Adipocyte (in vitro differentiated cells): ENCODE data around the gene MED28.

Source experiments
- DNase-seq: peaks from one replicate; pipeline ENCODE4 v3.0.0-alpha.2; 2015; ENCODE audit warnings: low read depth
- H3K27me3 ChIP-seq: replicated peaks from 2 replicates; pipeline ENCODE4 v1.7.0; 2013; ENCODE audit warnings: mild to moderate bottlenecking, low read length, moderate library complexity; ENCODE audit not compliant: control insufficient read depth, insufficient read depth
- H3K36me3 ChIP-seq: 2 replicates; pipeline ENCODE4 v1.7.0; 2013; ENCODE audit warnings: low read length, mild to moderate bottlenecking, moderate library complexity; ENCODE audit not compliant: control insufficient read depth, insufficient read depth, severe bottlenecking
- H3K4me1 ChIP-seq: 2 replicates; pipeline ENCODE4 v1.7.0; 2013; ENCODE audit warnings: mild to moderate bottlenecking, low read length, moderate library complexity; ENCODE audit not compliant: control insufficient read depth, insufficient read depth
- H3K4me3 ChIP-seq: 2 replicates; pipeline ENCODE4 v1.7.0; 2013; ENCODE audit warnings: mild to moderate bottlenecking, low read length, moderate library complexity
- H3K9ac ChIP-seq: 2 replicates; pipeline ENCODE4 v1.7.0; 2013; ENCODE audit warnings: mild to moderate bottlenecking, low read length, moderate library complexity
- H3K9me3 ChIP-seq: 2 replicates; pipeline ENCODE4 v1.7.0; 2013; ENCODE audit warnings: mild to moderate bottlenecking, low read length, moderate library complexity; ENCODE audit not compliant: control insufficient read depth

MED28 gene

DNA sequence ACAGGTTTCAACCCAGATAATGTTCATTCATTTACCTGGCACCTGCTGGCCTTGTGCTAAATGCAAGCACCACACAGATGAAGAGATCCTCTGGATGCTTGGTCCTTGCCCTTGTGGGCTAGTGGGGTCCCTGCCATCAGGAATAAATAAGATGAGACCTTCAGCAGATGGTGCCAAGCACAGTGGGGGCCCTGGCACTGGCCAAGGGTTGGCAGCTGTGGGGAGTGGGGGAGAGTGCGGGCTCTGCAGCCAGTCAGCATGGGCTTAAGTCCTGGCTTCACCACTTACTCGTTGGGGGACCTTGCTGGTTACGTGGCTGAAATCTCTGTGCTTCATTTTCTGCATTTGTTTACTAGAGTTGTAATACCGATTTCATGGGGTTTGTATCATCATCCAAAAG lies 30.5 kb upstream of the MED28 start:
- H3K27me3 ChIP-seq: no peaks in the 10 kb centered on the region
- H3K4me1 ChIP-seq: peaks cover 19% of the 10 kb centered on the region
- H3K9ac ChIP-seq: no peak overlapping the region
- H3K4me3 ChIP-seq: no peak overlapping the region
- peaks cover 92% of the 10 kb centered on the region for H3K36me3 ChIP-seq
- H3K9me3 ChIP-seq: no peaks in the 10 kb centered on the region
- no peak for DNase-seq

DNA sequence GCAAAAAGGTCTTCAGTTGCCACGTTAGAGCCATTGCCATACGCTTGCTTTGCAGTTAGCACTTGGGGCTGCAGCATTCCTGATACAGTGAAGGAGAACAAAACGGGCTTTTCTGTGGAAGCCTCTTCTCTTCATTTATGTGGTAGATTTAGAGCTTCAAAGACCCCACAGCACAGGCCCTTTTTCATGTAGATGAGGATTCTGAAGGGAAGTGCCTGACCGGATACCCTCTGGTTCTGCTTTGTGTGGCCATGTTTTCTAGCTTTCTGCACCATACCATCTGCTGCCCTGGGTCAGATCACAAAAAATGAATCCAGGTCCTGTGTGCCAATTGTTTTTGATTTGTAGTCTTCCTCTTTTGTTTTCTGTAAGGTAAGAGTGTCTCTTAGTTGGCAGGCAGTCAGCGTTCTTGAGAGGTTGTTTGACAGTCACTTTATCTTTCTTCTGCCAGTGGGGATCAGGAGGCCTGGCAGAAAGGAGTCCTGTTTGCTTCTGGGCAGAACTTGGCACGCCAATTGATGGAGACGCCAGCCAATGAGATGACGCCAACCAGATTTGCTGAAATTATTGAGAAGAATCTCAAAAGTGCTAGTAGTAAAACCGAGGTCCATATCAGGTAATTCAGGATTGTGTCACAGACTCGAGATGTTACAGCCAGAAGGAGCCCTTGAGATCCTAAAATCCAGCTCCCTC lies 29.8 kb upstream of the MED28 start:
- no peak overlapping the region for H3K4me3 ChIP-seq
- no peaks in the 10 kb centered on the region for H3K9me3 ChIP-seq
- H3K4me1 ChIP-seq: peaks cover 14% of the 10 kb centered on the region
- no peaks in the 10 kb centered on the region for H3K27me3 ChIP-seq
- peaks cover 94% of the 10 kb centered on the region for H3K36me3 ChIP-seq
- DNase-seq: no peak
- H3K9ac ChIP-seq: no peak overlapping the region

GRCh38 chr4:17587094-17587822 lies 27.2 kb upstream of the MED28 start:
- peaks cover 92% of the 10 kb centered on the region for H3K36me3 ChIP-seq
- no peak for DNase-seq

GRCh38 chr4:17589355-17589754 lies 25.1 kb upstream of the MED28 start:
- Histone ChIP-seq H3K4me1 (no peaks in the 10 kb centered on the region), H3K9me3 (no peaks in the 10 kb centered on the region), H3K27me3 (no peaks in the 10 kb centered on the region), H3K9ac (no peak overlapping the region), H3K36me3 (peaks cover 92% of the 10 kb centered on the region), H3K4me3 (no peak overlapping the region)
- DNase-seq: no peak

More at GRCh38 chr4:17587094-17587822, 27.2 kb upstream of the MED28 start:
- H3K27me3 ChIP-seq: no peaks in the 10 kb centered on the region
- H3K9ac ChIP-seq: no peak overlapping the region
- no peak overlapping the region for H3K4me3 ChIP-seq
- H3K9me3 ChIP-seq: no peaks in the 10 kb centered on the region
- H3K4me1 ChIP-seq: no peaks in the 10 kb centered on the region

- H3K4me3 ChIP-seq: no peak overlapping the region
- H3K36me3 ChIP-seq: peaks cover 88% of the 10 kb centered on the region
- no peak for DNase-seq
- no peak overlapping the region for H3K9ac ChIP-seq
- peaks cover 4% of the 10 kb centered on the region for H3K4me1 ChIP-seq
- H3K9me3 ChIP-seq: no peaks in the 10 kb centered on the region
- H3K27me3 ChIP-seq: no peaks in the 10 kb centered on the region
These were observed 18.9 kb upstream of the MED28 start for GRCh38 chr4:17595471-17596005.

GRCh38 chr4:17597517-17597916 lies 16.9 kb upstream of the MED28 start:
- Histone ChIP-seq H3K36me3 (peaks cover 92% of the 10 kb centered on the region), H3K4me3 (no peak overlapping the region), H3K9ac (no peak overlapping the region), H3K9me3 (no peaks in the 10 kb centered on the region), H3K4me1 (peaks cover 4% of the 10 kb centered on the region), H3K27me3 (no peaks in the 10 kb centered on the region)
- DNase-seq: no peak

DNA sequence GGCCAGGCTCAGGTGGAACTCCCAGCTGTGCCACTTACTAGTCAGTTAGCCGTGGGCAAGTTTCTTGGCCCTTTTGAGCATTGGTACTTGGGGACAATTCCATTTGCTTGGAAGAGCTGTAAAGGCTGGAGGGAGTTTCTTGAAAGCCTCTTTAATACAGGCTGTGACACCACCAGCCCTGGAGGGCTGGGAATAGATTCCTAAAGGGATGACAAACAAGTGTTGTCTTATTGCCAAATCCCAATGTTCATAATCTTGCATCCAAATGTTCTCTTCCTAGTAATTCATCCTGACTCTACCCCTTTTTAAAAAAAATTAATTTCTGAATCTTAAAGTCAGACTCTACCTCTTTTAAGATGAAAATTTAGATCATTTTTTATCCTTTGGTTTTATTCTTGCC lies 14.6 kb upstream of the MED28 start:
- no peaks in the 10 kb centered on the region for H3K9me3 ChIP-seq
- no peaks in the 10 kb centered on the region for H3K27me3 ChIP-seq
- H3K9ac ChIP-seq: no peak overlapping the region
- H3K36me3 ChIP-seq: peaks cover 76% of the 10 kb centered on the region
- peaks cover 4% of the 10 kb centered on the region for H3K4me1 ChIP-seq
- H3K4me3 ChIP-seq: no peak overlapping the region
- no peak for DNase-seq

DNA sequence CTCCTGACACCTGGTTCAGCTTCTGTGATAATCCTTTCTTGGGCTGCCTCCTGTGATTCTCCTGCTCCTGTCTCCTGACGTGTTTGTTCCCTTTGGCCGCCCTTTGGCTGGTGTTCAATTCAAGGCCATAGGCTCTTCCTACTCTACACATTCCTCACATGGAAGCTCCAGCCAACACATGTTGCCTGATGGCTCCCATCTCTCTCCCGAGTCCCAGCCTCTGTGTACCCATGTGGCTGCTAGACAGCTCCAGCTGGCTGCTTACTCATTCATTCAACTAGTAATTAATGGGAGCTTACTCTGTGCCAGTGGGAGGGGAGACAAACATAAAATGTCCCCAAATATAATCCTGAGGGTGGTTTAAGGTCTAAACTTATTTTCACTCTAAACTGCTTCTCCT lies 9.2 kb upstream of the MED28 start:
- no peak for DNase-seq
- Histone ChIP-seq H3K4me1 (no peaks in the 10 kb centered on the region), H3K36me3 (peaks cover 69% of the 10 kb centered on the region), H3K27me3 (no peaks in the 10 kb centered on the region), H3K9me3 (no peaks in the 10 kb centered on the region), H3K9ac (no peak overlapping the region), H3K4me3 (no peak overlapping the region)

DNA sequence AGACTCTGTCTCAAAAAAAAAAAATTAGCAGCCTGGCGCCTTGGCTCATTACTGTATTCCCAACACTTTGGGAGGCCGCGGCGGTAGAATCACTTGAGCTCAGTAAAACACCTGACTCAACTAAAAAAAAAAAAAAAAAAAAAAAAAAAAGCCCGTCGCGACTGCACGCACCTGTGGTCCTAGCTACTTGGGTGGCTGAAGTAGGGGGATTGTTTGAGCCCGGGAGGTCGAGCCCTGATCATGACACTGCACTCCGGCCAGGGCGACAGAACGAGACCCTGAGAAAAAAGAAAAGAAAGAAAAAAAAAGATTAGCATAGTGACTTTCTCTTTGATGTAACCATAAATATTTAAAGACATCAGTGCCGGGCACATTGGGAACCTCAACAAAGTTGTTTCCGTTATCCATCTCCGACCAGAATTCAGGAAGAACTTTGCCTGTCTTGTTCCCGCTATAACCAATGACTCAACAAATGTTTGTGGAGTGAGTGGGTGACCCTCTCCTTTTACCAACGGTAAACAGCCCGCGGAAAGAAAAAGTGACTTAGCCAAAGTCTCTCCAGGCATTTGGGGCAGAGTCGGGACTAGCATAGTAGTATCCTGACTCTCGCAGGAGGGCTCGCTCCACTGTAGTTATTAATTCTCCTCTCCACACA lies 553 bp upstream of the MED28 start:
- no peaks in the 10 kb centered on the region for H3K9me3 ChIP-seq
- H3K27me3 ChIP-seq: no peaks in the 10 kb centered on the region
- peak overlapping the region; percentile 99 for H3K4me3 ChIP-seq
- peak overlapping the region; percentile 99 for H3K9ac ChIP-seq
- H3K4me1 ChIP-seq: peaks cover 21% of the 10 kb centered on the region
- peaks cover 8% of the 10 kb centered on the region for H3K36me3 ChIP-seq
- peak; percentile 86 for DNase-seq

DNA sequence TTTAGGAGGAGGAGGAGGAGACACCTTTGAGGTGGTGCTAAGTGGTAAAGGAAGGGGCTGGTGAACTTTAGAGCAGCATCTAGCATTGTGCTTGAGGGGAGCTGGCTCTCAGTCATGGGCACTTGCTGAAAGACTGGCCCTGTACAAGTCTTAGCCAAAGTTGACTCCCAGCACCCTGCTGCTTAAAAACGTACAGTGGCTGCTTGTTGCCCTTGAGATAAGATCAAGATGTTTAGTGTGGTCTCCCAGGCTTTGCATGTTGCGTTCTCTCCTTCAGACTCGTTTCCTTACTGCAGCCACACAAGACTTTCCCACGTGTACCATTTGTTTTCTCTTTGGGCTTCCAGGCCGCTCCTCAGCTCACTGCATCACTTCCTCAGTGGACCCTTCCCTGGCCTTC lies 1.8 kb downstream of the MED28 start:
- Histone ChIP-seq H3K9ac (no peak overlapping the region), H3K27me3 (no peaks in the 10 kb centered on the region), H3K36me3 (peaks cover 25% of the 10 kb centered on the region), H3K4me1 (peaks cover 37% of the 10 kb centered on the region), H3K4me3 (peak overlapping the region; percentile 99), H3K9me3 (no peaks in the 10 kb centered on the region)
- no peak for DNase-seq

- Histone ChIP-seq H3K4me3 (peak overlapping the region; percentile 16), H3K9ac (peak overlapping the region; percentile 37), H3K27me3 (no peaks in the 10 kb centered on the region), H3K36me3 (peaks cover 51% of the 10 kb centered on the region), H3K4me1 (peaks cover 37% of the 10 kb centered on the region), H3K9me3 (no peaks in the 10 kb centered on the region)
- no peak for DNase-seq
These were observed 4.5 kb downstream of the MED28 start for GRCh38 chr4:17618926-17619325.
